Right lobe of liver (tissue), 4 donors: ENCODE results near the gene SAMD4A.

Experiments
- POLR2A ChIP-seq: fragments of 450-650 bp; IDR thresholded peaks from one replicate; pipeline ENCODE4 v1.6.1; 2017; ENCODE audit warnings: antibody characterized with exemption, mild to moderate bottlenecking
- TF ChIP-seq, protein P1 (sequence below), 4 donors: fragments of 200-600 bp in 3 of 4; fragments of 450-650 bp in 1 of 4; IDR thresholded peaks; one replicate each; pipeline versions ENCODE4 v1.5.1 to v1.8.0; 2016 to 2022; ENCODE audit warnings: antibody characterized with exemption in 4 of 4, mild to moderate bottlenecking in 2 of 4
- donor health status: DM: no; HTN: no; CAD: no.
- donor health status: DM: no; HTN: no; CAD: no.
- donor health status: DM: no; HTN: yes; CAD: no.

DNA sequence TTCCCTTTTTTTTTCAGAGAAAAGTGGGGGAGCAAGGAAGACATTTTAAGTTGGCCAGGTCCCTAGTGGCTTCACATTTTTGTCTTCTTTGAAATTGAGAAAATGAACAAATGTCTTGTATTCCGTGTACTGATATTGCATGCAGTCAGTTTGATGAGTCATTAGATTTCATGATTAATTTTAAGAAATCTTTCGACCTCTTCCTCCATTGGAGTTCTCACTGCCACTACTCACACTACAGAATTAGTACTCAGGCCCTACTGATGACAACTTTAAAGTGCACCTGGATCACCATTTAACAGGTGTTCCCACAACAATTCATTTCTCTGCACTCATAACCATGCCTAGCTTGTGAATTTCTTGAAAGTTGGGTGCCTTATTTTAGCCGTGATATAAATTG lies 50.5 kb downstream of the SAMD4A start:
- TF ChIP-seq, protein P1, sequence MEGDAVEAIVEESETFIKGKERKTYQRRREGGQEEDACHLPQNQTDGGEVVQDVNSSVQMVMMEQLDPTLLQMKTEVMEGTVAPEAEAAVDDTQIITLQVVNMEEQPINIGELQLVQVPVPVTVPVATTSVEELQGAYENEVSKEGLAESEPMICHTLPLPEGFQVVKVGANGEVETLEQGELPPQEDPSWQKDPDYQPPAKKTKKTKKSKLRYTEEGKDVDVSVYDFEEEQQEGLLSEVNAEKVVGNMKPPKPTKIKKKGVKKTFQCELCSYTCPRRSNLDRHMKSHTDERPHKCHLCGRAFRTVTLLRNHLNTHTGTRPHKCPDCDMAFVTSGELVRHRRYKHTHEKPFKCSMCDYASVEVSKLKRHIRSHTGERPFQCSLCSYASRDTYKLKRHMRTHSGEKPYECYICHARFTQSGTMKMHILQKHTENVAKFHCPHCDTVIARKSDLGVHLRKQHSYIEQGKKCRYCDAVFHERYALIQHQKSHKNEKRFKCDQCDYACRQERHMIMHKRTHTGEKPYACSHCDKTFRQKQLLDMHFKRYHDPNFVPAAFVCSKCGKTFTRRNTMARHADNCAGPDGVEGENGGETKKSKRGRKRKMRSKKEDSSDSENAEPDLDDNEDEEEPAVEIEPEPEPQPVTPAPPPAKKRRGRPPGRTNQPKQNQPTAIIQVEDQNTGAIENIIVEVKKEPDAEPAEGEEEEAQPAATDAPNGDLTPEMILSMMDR (IDR thresholded peaks at IDR 0.05) = no peak
- no peak for TF ChIP-seq POLR2A
